ENCODE results near the gene SLC29A3.
A peak's percentile ranks its signal among the peaks of the same experiment; 100 is the strongest.

DNA sequence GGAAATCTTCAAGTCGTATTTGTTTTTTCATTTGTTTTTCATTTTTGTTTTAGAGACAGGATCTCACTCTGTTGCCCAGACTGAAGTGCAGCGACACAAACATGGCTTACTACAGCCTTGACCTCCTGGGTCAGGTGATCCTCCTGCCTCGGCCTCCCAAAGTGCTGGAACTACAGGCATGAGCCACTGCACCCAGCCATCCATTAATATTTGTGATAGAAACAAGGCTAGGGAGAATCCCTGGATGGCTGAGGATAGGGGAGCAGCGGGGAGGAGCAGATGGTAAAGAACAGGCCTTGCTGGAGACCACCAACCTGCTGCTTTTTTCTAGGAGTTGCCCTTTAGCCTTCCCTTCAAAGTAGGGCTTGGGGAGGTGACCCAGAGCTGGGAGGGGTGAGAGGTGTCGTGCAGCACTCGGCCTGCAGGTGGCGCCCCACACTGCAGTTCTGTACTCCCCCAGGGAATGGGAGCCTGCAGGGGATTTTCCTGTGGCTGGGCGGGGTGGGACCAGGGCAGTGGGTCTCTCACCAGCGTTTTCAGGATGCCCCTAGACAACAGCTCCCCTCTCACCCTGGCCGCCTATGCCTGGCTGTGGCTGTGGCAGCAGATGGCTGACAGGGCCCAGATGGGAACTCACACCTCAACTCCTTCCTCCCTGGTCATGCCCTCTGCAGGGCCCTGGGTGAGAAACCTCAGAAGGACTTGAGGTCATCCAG, 65.1 kb downstream of the SLC29A3 start:
- TF ChIP-seq, protein P1, sequence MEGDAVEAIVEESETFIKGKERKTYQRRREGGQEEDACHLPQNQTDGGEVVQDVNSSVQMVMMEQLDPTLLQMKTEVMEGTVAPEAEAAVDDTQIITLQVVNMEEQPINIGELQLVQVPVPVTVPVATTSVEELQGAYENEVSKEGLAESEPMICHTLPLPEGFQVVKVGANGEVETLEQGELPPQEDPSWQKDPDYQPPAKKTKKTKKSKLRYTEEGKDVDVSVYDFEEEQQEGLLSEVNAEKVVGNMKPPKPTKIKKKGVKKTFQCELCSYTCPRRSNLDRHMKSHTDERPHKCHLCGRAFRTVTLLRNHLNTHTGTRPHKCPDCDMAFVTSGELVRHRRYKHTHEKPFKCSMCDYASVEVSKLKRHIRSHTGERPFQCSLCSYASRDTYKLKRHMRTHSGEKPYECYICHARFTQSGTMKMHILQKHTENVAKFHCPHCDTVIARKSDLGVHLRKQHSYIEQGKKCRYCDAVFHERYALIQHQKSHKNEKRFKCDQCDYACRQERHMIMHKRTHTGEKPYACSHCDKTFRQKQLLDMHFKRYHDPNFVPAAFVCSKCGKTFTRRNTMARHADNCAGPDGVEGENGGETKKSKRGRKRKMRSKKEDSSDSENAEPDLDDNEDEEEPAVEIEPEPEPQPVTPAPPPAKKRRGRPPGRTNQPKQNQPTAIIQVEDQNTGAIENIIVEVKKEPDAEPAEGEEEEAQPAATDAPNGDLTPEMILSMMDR (optimal IDR thresholded peaks at IDR 0.05 in 1 of 3, IDR thresholded peaks at IDR 0.05 in 1 of 3, conservative IDR thresholded peaks at IDR 0.05 in 1 of 3; ENCODE audit: extremely low read depth in 1 of 3, insufficient read depth in 2 of 3, low read length in 3 of 3): peak; percentile 80 to 97 (median 94)
- TF ChIP-seq EZH2 (IDR thresholded peaks at IDR 0.05; ENCODE audit: low read length): no peak
